ENCODE data around the gene MACF1. TPM values are rescaled to one million over a fixed set of nuclear protein-coding genes. Genes with fewer than 3 reads are reported as not detected.

The MACF1 gene
- total and polyA plus RNA-seq, 12 donors: 85.3 to 379 (median 305) TPM

- Histone ChIP-seq H3K27ac (no peak overlapping the region), H3K27me3 (no peaks in the 10 kb centered on the region), H3K36me3 (peaks cover 0 to 72% (median 13%) of the 10 kb centered on the region in 9 donors), H3K4me1 (peaks cover 3 to 60% (median 29%) of the 10 kb centered on the region in 9 donors), H3K9me3 (no peaks in the 10 kb centered on the region), H3K4me3 (no peak overlapping the region)
- DNase-seq (no peak), ATAC-seq (no peak)
- TF ChIP-seq CTCF (IDR thresholded peaks at IDR 0.05): no peak
- intact Hi-C loops (cut with DNase I): no loop called here
Observed at GRCh38 chr1:39420493-39420892, 216.0 kb downstream of the MACF1 start.

- Histone ChIP-seq H3K36me3 (peaks cover 0 to 78% (median 14%) of the 10 kb centered on the region in 9 donors), H3K4me1 (peaks cover 0 to 62% (median 34%) of the 10 kb centered on the region in 9 donors), H3K27me3 (no peaks in the 10 kb centered on the region), H3K27ac (no peak overlapping the region), H3K4me3 (no peak overlapping the region), H3K9me3 (no peaks in the 10 kb centered on the region)
- ATAC-seq: no peak
- TF ChIP-seq CTCF (IDR thresholded peaks at IDR 0.05): no peak
- no peak for DNase-seq
- intact Hi-C loops (cut with DNase I): no loop called here
- WGBS, 2 donors: 92 to 94% methylated on average over 4 of the region's 4 CpGs
Observed at GRCh38 chr1:39422614-39423013, 218.1 kb downstream of the MACF1 start.

- Histone ChIP-seq H3K36me3 (peaks cover 0 to 97% (median 36%) of the 10 kb centered on the region in 9 donors), H3K27me3 (no peaks in the 10 kb centered on the region), H3K4me1 (peaks cover 0 to 51% (median 39%) of the 10 kb centered on the region in 9 donors), H3K9me3 (no peaks in the 10 kb centered on the region), H3K4me3 (no peak overlapping the region), H3K27ac (peak overlapping the region in 1 of 10 donors; percentile 6)
- WGBS, 2 donors: 53 to 80% methylated on average over 3 of the region's 3 CpGs
- ATAC-seq: no peak
- DNase-seq: no peak
- intact Hi-C loops (cut with DNase I): no loop called here
- TF ChIP-seq CTCF (IDR thresholded peaks at IDR 0.05): no peak
Observed at GRCh38 chr1:39425151-39425550, 220.7 kb downstream of the MACF1 start.

GRCh38 chr1:39425634-39426033, 221.1 kb downstream of the MACF1 start:
- no peak for DNase-seq
- intact Hi-C loops (cut with DNase I): no loop called here
- peaks cover 0 to 99% (median 41%) of the 10 kb centered on the region in 9 donors for H3K36me3 ChIP-seq
- no peak for TF ChIP-seq CTCF (IDR thresholded peaks at IDR 0.05)
- no peak for ATAC-seq
- H3K4me3 ChIP-seq: no peak overlapping the region
- H3K4me1 ChIP-seq: peaks cover 0 to 47% (median 35%) of the 10 kb centered on the region in 9 donors
- H3K27me3 ChIP-seq: no peaks in the 10 kb centered on the region
- no peaks in the 10 kb centered on the region for H3K9me3 ChIP-seq
- peak overlapping the region in 1 of 10 donors; percentile 6 for H3K27ac ChIP-seq

Measured in heart right ventricle (tissue), 16 donors.